ENCODE measurements around the gene ADAMTSL1. TPM values are rescaled to one million over a fixed set of nuclear protein-coding genes. Genes with fewer than 3 reads are reported as not detected.

The ADAMTSL1 gene
- total RNA-seq, 1 donor from 2014 or later, result 12.6 TPM

DNA sequence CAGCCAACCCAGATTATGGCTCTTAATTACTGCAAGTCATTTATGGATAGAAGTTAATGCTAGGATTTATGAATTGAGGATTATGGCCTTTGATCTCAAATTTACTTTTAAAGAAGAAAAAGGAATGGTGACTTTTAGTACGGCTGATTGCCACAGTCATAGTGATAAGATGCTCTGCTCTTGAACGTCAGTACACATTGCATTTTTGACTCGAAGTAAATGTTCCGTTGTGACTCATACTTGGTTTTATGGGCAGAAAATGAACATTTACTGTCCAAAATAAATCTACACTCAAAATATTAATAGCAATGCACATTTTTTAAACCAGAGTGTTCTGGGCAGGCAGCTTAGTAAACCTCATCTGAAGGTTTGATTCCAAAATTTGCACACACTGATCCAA lies 830 bp downstream of the ADAMTSL1 start:
- H3K4me3 ChIP-seq (ENCODE audit: insufficient read depth, low read depth, low read length), result peak overlapping the region; percentile 91
- H3K27ac Mint-ChIP-seq (ENCODE audit: unreplicated experiment), result peak overlapping the region; percentile 44

DNA sequence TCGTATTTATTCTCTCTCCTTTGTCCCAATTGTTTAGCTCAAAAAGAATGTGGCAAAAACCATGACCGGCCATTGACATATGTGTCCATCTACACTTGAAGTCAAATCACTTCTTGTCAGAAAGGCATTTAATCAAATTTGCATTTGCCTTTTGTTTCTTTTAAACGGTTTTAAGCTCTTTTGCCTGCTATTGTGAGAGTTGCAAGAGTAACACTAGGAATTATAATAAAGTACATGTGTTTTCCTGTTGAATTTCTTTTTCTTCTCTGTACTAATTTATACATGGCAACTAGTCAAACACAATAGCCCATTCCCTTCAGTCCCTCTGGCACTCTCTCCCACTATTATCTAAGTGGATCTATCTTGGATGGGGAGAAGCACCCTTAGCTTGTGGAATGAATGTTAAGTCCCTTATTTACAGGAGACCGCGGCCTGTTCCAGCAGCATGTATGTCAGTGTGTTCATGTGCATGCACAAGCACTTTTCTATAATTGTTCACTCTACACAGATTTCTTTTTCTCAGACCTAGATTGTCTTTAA lies 3.2 kb downstream of the ADAMTSL1 start:
- H3K27me3 ChIP-seq (ENCODE audit: insufficient read depth, low read length), result no peaks in the 10 kb centered on the region
- Mint-ChIP-seq H3K4me3 (ENCODE audit: unreplicated experiment) (no peak overlapping the region), H3K36me3 (ENCODE audit: low read depth, unreplicated experiment) (no peaks in the 10 kb centered on the region), H3K27me3 (ENCODE audit: low read depth, unreplicated experiment) (no peaks in the 10 kb centered on the region), H3K27ac (ENCODE audit: unreplicated experiment) (peak overlapping the region; percentile 71), H3K4me1 (ENCODE audit: low read depth, unreplicated experiment) (peaks cover 43% of the 10 kb centered on the region), H3K9me3 (ENCODE audit: unreplicated experiment) (peaks cover 6% of the 10 kb centered on the region)
- H2AFZ ChIP-seq (ENCODE audit: low read depth, low read length), result no peak overlapping the region
- H3K79me2 ChIP-seq (ENCODE audit: insufficient read depth, low read length), result peaks cover 97% of the 10 kb centered on the region
- DNase-seq (ENCODE audit: low read depth) (no peak), FAIRE-seq (no peak)
- peak overlapping the region; percentile 93 for H3K4me2 ChIP-seq (ENCODE audit: low read length)
- peaks cover 55% of the 10 kb centered on the region for H3K4me1 ChIP-seq (ENCODE audit: insufficient read depth, low read length)
- no peaks in the 10 kb centered on the region for H4K20me1 ChIP-seq (ENCODE audit: insufficient read depth, low read length)
- peaks cover 3% of the 10 kb centered on the region for H3K36me3 ChIP-seq (ENCODE audit: insufficient read depth, low read length)
- no peak for TF ChIP-seq EZH2 (IDR thresholded peaks at IDR 0.05; ENCODE audit: insufficient read depth, low read length)
- TF ChIP-seq, protein P1, sequence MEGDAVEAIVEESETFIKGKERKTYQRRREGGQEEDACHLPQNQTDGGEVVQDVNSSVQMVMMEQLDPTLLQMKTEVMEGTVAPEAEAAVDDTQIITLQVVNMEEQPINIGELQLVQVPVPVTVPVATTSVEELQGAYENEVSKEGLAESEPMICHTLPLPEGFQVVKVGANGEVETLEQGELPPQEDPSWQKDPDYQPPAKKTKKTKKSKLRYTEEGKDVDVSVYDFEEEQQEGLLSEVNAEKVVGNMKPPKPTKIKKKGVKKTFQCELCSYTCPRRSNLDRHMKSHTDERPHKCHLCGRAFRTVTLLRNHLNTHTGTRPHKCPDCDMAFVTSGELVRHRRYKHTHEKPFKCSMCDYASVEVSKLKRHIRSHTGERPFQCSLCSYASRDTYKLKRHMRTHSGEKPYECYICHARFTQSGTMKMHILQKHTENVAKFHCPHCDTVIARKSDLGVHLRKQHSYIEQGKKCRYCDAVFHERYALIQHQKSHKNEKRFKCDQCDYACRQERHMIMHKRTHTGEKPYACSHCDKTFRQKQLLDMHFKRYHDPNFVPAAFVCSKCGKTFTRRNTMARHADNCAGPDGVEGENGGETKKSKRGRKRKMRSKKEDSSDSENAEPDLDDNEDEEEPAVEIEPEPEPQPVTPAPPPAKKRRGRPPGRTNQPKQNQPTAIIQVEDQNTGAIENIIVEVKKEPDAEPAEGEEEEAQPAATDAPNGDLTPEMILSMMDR (IDR thresholded peaks at IDR 0.05; ENCODE audit: insufficient read depth, low read depth, low read length), result no peak
- H3K27ac ChIP-seq (ENCODE audit: low read depth, low read length), result peak overlapping the region; percentile 93
- no peaks in the 10 kb centered on the region for H3K9me3 ChIP-seq (ENCODE audit: insufficient read depth, low read depth, low read length)
- peak overlapping the region; percentile 91 for H3K4me3 ChIP-seq (ENCODE audit: insufficient read depth, low read depth, low read length)
- H3K9ac ChIP-seq (ENCODE audit: low read length), result peak overlapping the region; percentile 88

More for the DNA sequence above, 830 bp downstream of the ADAMTSL1 start:
- no peaks in the 10 kb centered on the region for H3K9me3 Mint-ChIP-seq (ENCODE audit: unreplicated experiment)
- DNase-seq (ENCODE audit: low read depth), result peak; percentile 71
- no peak for TF ChIP-seq EZH2 (IDR thresholded peaks at IDR 0.05; ENCODE audit: insufficient read depth, low read length)
- TF ChIP-seq, protein P1 (IDR thresholded peaks at IDR 0.05; ENCODE audit: insufficient read depth, low read depth, low read length), result no peak
- no peaks in the 10 kb centered on the region for H3K36me3 ChIP-seq (ENCODE audit: insufficient read depth, low read length)
- no peaks in the 10 kb centered on the region for H4K20me1 ChIP-seq (ENCODE audit: insufficient read depth, low read length)
- peak overlapping the region; percentile 82 for H3K4me3 Mint-ChIP-seq (ENCODE audit: unreplicated experiment)
- H3K36me3 Mint-ChIP-seq (ENCODE audit: low read depth, unreplicated experiment), result no peaks in the 10 kb centered on the region
- H2AFZ ChIP-seq (ENCODE audit: low read depth, low read length), result no peak overlapping the region
- peak overlapping the region; percentile 93 for H3K27ac ChIP-seq (ENCODE audit: low read depth, low read length)
- H3K27me3 Mint-ChIP-seq (ENCODE audit: low read depth, unreplicated experiment), result no peaks in the 10 kb centered on the region
- H3K4me1 Mint-ChIP-seq (ENCODE audit: low read depth, unreplicated experiment), result peaks cover 41% of the 10 kb centered on the region
- peak; percentile 97 for FAIRE-seq
- H3K4me2 ChIP-seq (ENCODE audit: low read length), result peak overlapping the region; percentile 93
- H3K27me3 ChIP-seq (ENCODE audit: insufficient read depth, low read length), result no peaks in the 10 kb centered on the region
- H3K9ac ChIP-seq (ENCODE audit: low read length), result peak overlapping the region; percentile 88
- H3K9me3 ChIP-seq (ENCODE audit: insufficient read depth, low read depth, low read length), result no peaks in the 10 kb centered on the region
- peaks cover 77% of the 10 kb centered on the region for H3K79me2 ChIP-seq (ENCODE audit: insufficient read depth, low read length)
- peaks cover 43% of the 10 kb centered on the region for H3K4me1 ChIP-seq (ENCODE audit: insufficient read depth, low read length)

DNA sequence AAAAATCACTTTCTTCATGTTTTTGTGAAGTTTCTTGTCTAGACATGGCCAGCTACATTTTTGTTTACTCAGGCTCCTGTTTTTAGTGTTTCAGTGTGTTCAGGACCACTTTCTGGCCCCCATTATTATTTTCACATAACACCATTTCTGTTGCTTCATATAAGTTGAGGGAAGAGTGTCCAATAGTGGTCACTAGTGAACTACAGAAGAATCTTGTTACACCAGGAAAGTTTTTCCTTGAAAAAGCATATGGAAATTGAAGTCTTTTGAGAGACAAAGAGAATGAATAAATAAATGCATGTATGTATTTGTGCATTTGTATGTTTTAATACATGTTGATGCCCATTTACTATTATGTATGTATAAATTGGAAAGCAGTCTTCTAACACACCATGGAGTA lies 3.8 kb downstream of the ADAMTSL1 start:
- Mint-ChIP-seq H3K36me3 (ENCODE audit: low read depth, unreplicated experiment) (peaks cover under 1% of the 10 kb centered on the region), H3K9me3 (ENCODE audit: unreplicated experiment) (peaks cover 6% of the 10 kb centered on the region), H3K4me3 (ENCODE audit: unreplicated experiment) (no peak overlapping the region), H3K27ac (ENCODE audit: unreplicated experiment) (peak overlapping the region; percentile 71), H3K27me3 (ENCODE audit: low read depth, unreplicated experiment) (no peaks in the 10 kb centered on the region), H3K4me1 (ENCODE audit: low read depth, unreplicated experiment) (peaks cover 43% of the 10 kb centered on the region)
- Histone ChIP-seq H3K27me3 (ENCODE audit: insufficient read depth, low read length) (no peaks in the 10 kb centered on the region), H3K27ac (ENCODE audit: low read depth, low read length) (peak overlapping the region; percentile 93), H3K9me3 (ENCODE audit: insufficient read depth, low read depth, low read length) (no peaks in the 10 kb centered on the region), H3K36me3 (ENCODE audit: insufficient read depth, low read length) (peaks cover 3% of the 10 kb centered on the region), H3K4me1 (ENCODE audit: insufficient read depth, low read length) (peaks cover 55% of the 10 kb centered on the region), H3K79me2 (ENCODE audit: insufficient read depth, low read length) (peaks cover 98% of the 10 kb centered on the region), H3K9ac (ENCODE audit: low read length) (peak overlapping the region; percentile 88), H3K4me2 (ENCODE audit: low read length) (peak overlapping the region; percentile 93), H2AFZ (ENCODE audit: low read depth, low read length) (no peak overlapping the region), H4K20me1 (ENCODE audit: insufficient read depth, low read length) (no peaks in the 10 kb centered on the region), H3K4me3 (ENCODE audit: insufficient read depth, low read depth, low read length) (peak overlapping the region; percentile 91)
- TF ChIP-seq, protein P1 (IDR thresholded peaks at IDR 0.05; ENCODE audit: insufficient read depth, low read depth, low read length), result no peak
- TF ChIP-seq EZH2 (IDR thresholded peaks at IDR 0.05; ENCODE audit: insufficient read depth, low read length), result no peak
- FAIRE-seq, result no peak
- no peak for DNase-seq (ENCODE audit: low read depth)

All from astrocyte (in vitro differentiated cells and primary cell).